Activated T-cell treated with anti-CD3 and anti-CD28 coated beads, Interleukin-2, amount 50 U/mL, for 4 hours (primary cell): ENCODE data around the gene CDC42. TPM values are rescaled to one million over a fixed set of nuclear protein-coding genes. Genes with fewer than 3 reads are reported as not detected.
A peak's percentile ranks its signal among the peaks of the same experiment; 100 is the strongest.

Experiments used
- ATAC-seq, 2 donors: fragments of 200-7000 bp; cut with Tn5 transposase; one replicate each; pipeline ENCODE4 v1.10.0; 2021
- DNase-seq: peaks from one replicate; pipeline ENCODE4 v3.0.0-alpha.2; 2020
- H3K27me3 Mint-ChIP-seq: one replicate; pipeline ENCODE4 v1.8.0; 2021; ENCODE audit warnings: low read depth, mixed read lengths
- H3K36me3 Mint-ChIP-seq: one replicate; pipeline ENCODE4 v1.8.0; 2022; ENCODE audit warnings: mixed read lengths; ENCODE audit not compliant: insufficient read depth
- H3K4me1 Mint-ChIP-seq: one replicate; pipeline ENCODE4 v1.8.0; 2021; ENCODE audit warnings: low read depth, mixed read lengths
- H3K4me3 Mint-ChIP-seq: one replicate; pipeline ENCODE4 v1.8.0; 2021; ENCODE audit warnings: mild to moderate bottlenecking, moderate library complexity, mixed read lengths
- H3K9me3 Mint-ChIP-seq: one replicate; pipeline ENCODE4 v1.8.0; 2021; ENCODE audit warnings: mixed read lengths
- total RNA-seq, 3 donors: library from RNA; stranded (reverse); gene quantifications; one replicate each; pipeline ENCODE4 v1.2.1, GENCODE V29; 2021

The CDC42 gene
- total RNA-seq, 3 donors from 2014 or later: 218 to 249 (median 235) TPM

DNA sequence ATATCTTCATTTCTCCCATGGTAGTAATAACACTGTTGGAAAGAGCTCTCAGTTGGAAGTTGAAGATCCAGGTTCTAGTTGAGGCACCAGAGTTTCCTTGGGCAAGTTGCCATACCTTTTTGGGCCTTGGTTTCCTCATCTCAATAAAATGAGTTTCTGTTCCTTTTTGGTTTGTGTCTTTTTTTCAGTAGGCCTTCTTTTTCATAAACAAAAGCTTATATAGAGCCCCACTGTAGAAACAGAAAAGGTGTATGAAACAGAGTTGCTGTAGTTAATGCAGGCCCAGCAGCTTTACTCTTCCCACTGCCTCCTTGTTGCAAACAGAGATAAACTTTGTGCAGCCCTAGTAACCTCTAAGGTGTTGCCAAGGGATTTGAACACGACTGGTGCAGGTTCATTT lies 48.7 kb downstream of the CDC42 start:
- DNase-seq: no peak
- H3K4me3 Mint-ChIP-seq: no peak overlapping the region
- H3K36me3 Mint-ChIP-seq: peaks cover 43% of the 10 kb centered on the region
- ATAC-seq: no peak
- H3K4me1 Mint-ChIP-seq: peaks cover 77% of the 10 kb centered on the region
- no peaks in the 10 kb centered on the region for H3K9me3 Mint-ChIP-seq
- H3K27me3 Mint-ChIP-seq: no peaks in the 10 kb centered on the region

DNA sequence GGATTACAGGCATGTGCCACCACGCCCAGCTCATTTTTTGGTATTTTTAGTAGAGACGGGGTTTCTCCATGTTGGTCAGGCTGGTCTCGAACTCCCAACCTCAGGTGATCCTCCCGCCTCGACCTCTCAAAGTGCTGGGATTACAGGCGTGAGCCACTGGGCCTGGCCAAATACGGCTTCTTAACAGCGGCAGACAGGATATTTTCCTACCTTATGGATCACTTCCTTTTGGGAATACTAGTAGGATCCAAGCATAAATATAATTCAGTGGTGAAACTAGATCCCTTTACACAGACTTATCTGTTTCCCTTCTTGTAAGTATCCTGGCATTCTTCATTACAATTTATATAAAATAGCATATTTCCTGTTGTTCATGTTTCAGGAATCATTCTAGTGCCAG lies 49.5 kb downstream of the CDC42 start:
- no peaks in the 10 kb centered on the region for H3K27me3 Mint-ChIP-seq

DNA sequence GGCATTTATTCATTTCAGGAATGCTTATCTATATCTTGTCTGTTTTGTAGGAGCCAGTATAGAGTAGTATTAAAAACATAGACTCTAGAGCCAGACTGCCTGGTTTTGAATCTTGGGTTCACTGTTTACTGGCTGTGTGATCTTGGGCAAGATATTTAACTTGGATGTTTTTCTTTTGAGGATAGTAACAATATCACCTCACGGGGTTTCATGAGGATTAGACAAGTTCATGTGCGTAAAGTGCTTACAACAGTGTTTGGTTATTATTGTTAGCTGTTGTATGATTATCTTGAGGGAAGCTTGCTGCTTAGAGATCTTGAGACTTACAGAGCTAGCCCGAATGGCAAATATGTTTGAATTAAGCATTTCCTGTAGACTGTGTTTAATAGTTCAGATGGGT lies 50.2 kb downstream of the CDC42 start:
- Mint-ChIP-seq H3K4me1 (peaks cover 79% of the 10 kb centered on the region), H3K27me3 (no peaks in the 10 kb centered on the region), H3K9me3 (no peaks in the 10 kb centered on the region), H3K36me3 (peaks cover 39% of the 10 kb centered on the region), H3K4me3 (no peak overlapping the region)
- DNase-seq: no peak
- no peak for ATAC-seq

More for the DNA sequence above, 49.5 kb downstream of the CDC42 start:
- Mint-ChIP-seq H3K4me3 (no peak overlapping the region), H3K9me3 (no peaks in the 10 kb centered on the region), H3K4me1 (peaks cover 80% of the 10 kb centered on the region), H3K36me3 (peaks cover 43% of the 10 kb centered on the region)
- ATAC-seq: no peak
- no peak for DNase-seq

DNA sequence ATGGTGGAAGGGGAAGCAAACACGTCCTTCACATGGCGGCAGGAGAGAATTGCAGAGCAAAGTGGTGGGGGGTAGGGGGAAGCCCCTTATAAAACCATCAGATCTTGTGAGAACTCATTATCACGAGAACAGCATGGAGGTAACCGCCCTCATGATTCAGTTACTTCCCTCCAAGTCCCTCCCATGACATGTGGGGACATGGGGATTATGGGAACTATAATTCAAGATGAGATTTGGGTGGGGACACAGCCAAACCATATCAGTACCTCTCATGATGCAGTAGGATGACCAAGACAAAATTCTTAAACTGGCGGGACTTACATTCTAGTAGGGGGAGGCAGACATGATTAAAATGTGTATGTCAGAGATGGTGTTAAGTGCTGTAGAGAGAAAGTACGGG lies 51.6 kb downstream of the CDC42 start:
- Mint-ChIP-seq H3K4me1 (peaks cover 78% of the 10 kb centered on the region), H3K36me3 (peaks cover 38% of the 10 kb centered on the region), H3K4me3 (peak overlapping the region; percentile 24), H3K9me3 (no peaks in the 10 kb centered on the region), H3K27me3 (no peaks in the 10 kb centered on the region)
- ATAC-seq (peak; percentile 36 to 39), DNase-seq (no peak)

DNA sequence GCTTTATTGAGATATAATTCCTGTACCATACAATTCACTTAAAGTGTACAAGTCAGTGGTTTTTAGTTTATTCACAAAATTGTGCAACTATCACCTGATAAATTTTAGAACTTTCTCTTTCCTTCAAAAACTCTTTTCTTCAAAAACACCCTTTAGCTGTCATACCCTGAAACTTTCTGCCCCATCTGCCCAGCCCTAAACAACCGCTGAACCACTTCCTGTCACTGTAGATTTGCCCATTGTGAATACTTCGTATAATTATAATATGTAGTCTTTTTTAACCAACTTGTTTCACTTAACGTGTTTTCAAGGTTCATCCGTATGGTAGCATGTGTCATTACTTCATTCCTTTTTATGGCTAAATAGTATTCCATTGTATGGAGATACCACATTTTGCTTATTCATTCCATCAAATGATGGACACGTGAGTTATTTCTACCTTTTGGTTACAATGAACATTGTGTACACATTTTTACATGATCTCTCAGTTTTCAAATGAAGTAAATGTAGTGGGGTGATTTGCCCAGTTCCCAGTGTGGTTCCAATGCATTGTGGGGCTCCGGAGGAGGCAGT lies 52.4 kb downstream of the CDC42 start:
- Mint-ChIP-seq H3K27me3 (no peaks in the 10 kb centered on the region), H3K36me3 (peaks cover 39% of the 10 kb centered on the region)

DNA sequence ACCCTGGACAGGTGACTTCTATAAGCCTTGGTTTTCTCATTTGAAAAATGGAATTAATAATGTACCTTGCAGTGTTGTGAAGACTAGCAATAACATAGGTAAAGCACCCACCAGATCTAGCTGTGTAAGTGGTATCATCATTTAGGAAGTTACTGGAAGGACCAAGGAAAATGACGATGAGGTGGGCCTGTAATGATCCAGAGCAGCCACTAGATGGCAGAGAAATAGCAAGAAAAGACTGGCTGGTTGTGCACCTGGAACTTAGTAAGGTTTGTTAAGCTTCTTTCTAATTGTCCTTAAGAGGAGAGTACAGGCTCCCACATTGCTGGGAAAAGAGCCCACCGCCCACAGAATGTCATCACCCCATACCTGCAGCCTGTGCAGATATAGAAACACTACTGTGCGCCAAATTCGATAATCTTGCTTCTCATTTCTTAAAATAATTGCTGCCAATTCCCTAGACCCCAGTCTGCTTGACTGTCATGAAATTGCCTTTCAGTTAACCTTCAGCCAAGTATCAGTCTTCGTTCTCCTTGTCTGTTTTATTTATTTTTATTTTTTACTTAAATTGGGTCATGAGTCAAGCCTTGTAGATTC lies 53.2 kb downstream of the CDC42 start:
- peak overlapping the region; percentile 14 for H3K4me3 Mint-ChIP-seq
- ATAC-seq (peak; percentile 35 to 41), DNase-seq (no peak)
- H3K36me3 Mint-ChIP-seq: peaks cover 34% of the 10 kb centered on the region
- no peaks in the 10 kb centered on the region for H3K27me3 Mint-ChIP-seq
- H3K4me1 Mint-ChIP-seq: peaks cover 66% of the 10 kb centered on the region
- H3K9me3 Mint-ChIP-seq: no peaks in the 10 kb centered on the region

More for the DNA sequence above, 52.4 kb downstream of the CDC42 start:
- DNase-seq (no peak), ATAC-seq (peak; percentile 71 to 76)
- no peak overlapping the region for H3K4me3 Mint-ChIP-seq
- H3K4me1 Mint-ChIP-seq: peaks cover 73% of the 10 kb centered on the region
- no peaks in the 10 kb centered on the region for H3K9me3 Mint-ChIP-seq

DNA sequence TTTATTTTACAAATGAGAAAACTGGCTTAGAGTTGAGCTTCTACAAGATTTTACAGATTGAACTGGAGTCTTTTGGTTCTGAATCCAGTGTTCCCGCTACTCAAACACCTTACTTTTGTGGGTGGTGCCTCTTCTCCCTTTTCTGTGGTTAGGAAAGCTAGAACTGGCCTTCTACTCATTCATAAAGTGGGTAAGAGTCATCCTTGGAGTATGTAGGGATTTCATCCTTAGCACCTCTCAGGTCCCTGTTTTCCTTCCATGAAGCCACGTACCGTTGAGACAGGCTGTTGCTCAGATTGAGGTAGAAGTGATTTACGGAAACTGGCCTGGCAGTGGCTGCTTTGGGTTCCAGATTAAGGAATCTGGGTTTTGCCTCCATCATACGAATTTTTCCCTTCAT lies 54.6 kb downstream of the CDC42 start:
- H3K4me1 Mint-ChIP-seq: peaks cover 54% of the 10 kb centered on the region
- DNase-seq (no peak), ATAC-seq (no peak)
- H3K27me3 Mint-ChIP-seq: no peaks in the 10 kb centered on the region
- H3K4me3 Mint-ChIP-seq: no peak overlapping the region
- no peaks in the 10 kb centered on the region for H3K9me3 Mint-ChIP-seq
- peaks cover 31% of the 10 kb centered on the region for H3K36me3 Mint-ChIP-seq

DNA sequence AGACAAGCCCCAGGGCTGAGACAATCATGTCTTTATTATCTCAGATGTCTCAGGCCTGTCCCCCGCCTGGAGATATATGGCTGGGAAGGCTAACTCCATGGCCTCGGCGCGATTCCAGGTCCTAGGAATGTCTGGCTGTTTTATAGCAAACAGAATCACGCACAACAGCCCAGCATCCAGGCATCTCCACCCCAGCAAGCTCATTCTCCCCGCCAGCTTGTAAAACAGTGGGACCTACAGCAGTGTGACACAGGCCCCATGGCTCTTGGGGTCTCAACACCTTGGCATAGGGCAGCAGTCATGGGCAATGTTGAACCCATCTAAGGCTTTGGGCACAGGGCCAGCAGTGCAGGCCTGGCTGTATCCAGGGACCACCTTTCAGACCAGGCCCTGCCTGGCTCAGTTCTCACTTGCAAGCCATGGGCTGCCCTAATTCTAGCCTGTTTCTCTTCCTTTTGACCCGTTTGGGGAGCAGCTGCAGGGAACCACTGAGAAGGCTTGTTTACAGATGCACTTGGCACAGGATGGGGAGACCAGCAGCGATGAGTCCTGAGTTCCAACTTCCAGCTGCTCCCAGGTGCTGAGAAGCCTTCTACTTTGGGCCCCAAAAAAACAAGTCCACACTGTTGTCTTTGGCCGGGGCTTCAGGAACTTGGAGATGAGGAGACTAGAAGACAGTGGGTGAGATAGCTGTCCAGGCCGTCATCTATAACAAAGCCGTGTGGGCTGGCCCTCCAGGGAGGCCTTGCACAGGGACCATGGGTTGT lies 56.0 kb downstream of the CDC42 start:
- Mint-ChIP-seq H3K4me3 (no peak overlapping the region), H3K36me3 (peaks cover 28% of the 10 kb centered on the region), H3K4me1 (peaks cover 48% of the 10 kb centered on the region), H3K9me3 (no peaks in the 10 kb centered on the region), H3K27me3 (no peaks in the 10 kb centered on the region)
- DNase-seq: no peak
- ATAC-seq: no peak

DNA sequence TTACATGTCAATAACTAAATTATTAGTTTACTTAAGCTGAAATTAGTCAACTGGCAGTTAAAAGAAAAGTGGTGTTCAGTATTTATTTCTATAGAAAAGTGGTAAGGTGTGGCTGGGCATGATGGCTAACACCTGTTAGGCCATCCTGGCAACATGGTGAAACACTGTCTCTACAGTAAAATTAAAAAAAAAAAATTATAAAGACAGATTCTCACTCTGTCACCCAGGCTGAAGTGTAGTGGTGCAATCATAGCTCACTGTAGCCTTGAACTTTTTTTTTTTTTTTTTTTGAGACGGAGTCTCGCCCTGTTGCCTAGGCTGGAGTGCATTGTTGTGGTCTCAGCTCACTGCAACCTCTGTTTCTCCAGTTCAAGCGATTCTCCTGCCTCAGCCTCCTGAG lies 57.5 kb downstream of the CDC42 start:
- ATAC-seq (no peak), DNase-seq (no peak)
- Mint-ChIP-seq H3K9me3 (no peaks in the 10 kb centered on the region), H3K27me3 (no peaks in the 10 kb centered on the region), H3K36me3 (peaks cover 18% of the 10 kb centered on the region), H3K4me3 (no peak overlapping the region), H3K4me1 (peaks cover 35% of the 10 kb centered on the region)

DNA sequence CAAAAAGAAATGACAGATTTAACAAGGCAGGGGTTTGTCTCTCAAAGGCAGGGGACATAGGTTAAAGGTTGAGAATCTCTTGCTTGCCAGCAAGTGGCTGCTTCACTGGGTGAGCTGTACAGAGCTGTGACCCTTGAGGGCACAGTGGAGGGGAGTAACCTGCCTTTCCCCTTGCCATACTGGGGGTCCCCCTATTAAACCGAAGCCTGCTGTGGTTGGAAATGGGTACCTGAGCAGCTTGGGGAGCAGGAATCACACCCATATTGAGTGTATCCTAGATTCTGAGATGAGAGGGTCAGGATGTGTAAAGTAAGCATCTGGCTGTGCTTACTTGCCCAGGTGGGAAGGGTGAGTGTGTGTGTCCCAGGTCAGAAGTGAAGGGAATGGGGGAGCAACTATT lies 58.6 kb downstream of the CDC42 start:
- peaks cover 32% of the 10 kb centered on the region for H3K4me1 Mint-ChIP-seq
- H3K27me3 Mint-ChIP-seq: no peaks in the 10 kb centered on the region
- H3K9me3 Mint-ChIP-seq: no peaks in the 10 kb centered on the region
- DNase-seq (no peak), ATAC-seq (no peak)
- no peak overlapping the region for H3K4me3 Mint-ChIP-seq
- peaks cover 15% of the 10 kb centered on the region for H3K36me3 Mint-ChIP-seq

DNA sequence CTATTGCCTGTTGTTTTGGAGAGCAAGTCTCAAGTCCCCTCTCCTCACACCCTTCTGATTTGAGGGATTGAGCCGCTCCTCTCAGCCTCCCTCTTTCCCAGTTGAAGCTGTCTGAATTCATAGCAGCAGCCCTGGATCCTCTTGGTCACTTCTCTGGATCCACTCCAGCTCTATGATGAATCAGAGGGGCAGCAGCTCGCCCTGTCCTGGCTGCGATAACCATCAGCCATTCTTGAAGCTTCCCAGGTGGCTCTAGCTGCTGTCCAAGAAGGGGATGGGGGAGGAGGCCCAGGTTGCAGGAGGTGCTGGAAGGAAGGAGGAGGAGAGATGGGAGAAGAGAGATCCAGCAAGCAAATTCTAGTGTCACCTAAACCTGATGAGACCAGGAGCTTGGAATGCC lies 59.1 kb downstream of the CDC42 start:
- Mint-ChIP-seq H3K27me3 (no peaks in the 10 kb centered on the region), H3K4me3 (no peak overlapping the region), H3K36me3 (peaks cover 15% of the 10 kb centered on the region), H3K9me3 (no peaks in the 10 kb centered on the region), H3K4me1 (peaks cover 29% of the 10 kb centered on the region)
- ATAC-seq (no peak), DNase-seq (no peak)

DNA sequence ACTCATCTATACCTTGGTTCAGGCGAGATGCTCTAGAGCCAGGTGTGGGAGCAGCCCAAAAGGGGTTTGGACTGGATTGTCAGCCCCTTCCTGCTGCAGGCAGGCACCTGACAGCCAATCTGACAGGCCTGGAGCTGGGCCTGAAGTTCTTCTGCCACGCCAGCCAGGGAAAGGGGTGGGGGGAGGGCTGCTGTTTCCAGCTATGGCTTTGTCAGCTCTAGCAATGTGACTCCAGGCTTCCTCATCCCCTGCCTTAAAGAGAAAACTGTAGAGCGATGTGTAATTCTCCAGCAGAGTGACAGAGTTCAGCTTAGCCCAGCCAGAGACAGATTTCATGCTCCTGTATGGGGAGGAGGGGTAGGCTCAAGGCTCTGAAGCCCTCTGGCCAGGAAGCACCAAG lies 60.0 kb downstream of the CDC42 start:
- ATAC-seq (no peak), DNase-seq (no peak)
- H3K36me3 Mint-ChIP-seq: peaks cover 14% of the 10 kb centered on the region
- H3K27me3 Mint-ChIP-seq: no peaks in the 10 kb centered on the region
- H3K9me3 Mint-ChIP-seq: no peaks in the 10 kb centered on the region
- H3K4me1 Mint-ChIP-seq: peaks cover 27% of the 10 kb centered on the region
- H3K4me3 Mint-ChIP-seq: no peak overlapping the region

DNA sequence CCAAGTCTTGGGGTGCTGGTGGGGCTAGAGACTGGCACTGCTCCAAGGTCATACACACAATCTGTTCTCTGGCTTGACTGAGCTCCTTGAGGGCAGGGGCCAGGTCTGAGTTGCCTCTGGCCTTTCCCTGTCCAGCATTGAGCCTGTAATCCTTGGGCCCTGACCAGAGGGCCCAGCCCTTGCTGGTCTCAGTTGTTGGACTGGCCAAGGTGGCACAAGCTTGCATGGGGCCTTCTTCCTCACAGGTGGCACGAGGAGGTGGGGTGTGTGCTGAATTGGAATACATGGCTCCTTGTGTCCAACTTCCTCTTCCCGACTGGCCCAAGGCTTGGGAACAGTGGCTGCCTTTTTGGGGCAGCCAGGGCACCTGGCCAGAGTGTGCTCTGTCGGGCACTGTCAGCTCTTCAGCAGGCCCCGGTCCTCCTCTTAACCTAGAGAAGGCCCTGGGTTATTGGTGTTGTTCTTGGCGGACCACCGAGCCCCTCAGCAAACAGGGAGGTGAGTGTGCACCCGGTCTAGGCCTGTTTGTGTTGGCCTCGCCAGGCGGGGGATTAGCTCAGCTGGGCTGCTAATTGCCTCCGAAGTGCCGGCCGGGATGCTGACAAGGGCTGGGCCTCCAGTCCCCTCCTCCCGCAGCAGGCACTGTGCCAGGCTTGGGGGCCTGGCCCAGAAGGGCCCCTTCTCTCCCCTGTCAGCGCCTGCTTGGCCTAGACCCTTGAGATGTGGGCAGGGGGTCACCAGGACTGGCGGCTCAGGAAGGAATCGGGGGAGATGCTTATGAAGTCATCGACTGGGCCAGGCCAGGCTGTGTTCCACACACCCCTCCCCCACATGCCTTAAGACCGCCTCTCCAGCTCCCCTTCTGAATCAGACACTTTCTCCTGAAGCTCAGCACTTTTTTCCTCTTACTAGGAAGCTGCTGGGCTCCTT lies 61.8 kb downstream of the CDC42 start:
- Mint-ChIP-seq H3K27me3 (no peaks in the 10 kb centered on the region), H3K4me1 (peaks cover 21% of the 10 kb centered on the region), H3K36me3 (peaks cover 17% of the 10 kb centered on the region), H3K4me3 (no peak overlapping the region), H3K9me3 (no peaks in the 10 kb centered on the region)
- no peak for DNase-seq
- no peak for ATAC-seq

DNA sequence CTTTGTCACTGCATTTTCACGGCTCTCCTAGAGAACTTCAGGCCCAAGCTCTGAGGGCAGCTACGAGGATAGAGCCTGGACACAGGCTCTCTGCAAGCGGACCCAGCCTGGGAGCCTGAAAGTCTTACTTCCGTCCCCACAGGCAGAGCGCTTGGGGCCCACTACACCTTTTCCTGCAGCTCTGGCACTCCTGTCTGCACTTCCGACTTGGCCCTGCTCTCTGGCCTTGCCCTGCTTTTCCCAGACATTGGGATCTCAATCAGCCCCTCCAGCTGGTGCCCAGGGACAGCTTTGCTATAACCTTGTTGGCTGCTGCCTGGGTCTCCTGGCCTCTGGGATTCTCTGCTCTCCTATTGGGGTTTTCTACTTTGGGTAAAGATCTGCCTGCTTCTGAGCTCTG lies 62.8 kb downstream of the CDC42 start:
- Mint-ChIP-seq H3K4me3 (no peak overlapping the region), H3K36me3 (peaks cover 22% of the 10 kb centered on the region), H3K4me1 (peaks cover 20% of the 10 kb centered on the region), H3K9me3 (no peaks in the 10 kb centered on the region), H3K27me3 (no peaks in the 10 kb centered on the region)
- no peak for ATAC-seq
- DNase-seq: no peak
